Fibroblast of villous mesenchyme (primary cell): ENCODE data around the gene ECSIT. TPM values are rescaled to one million over a fixed set of nuclear protein-coding genes. Genes with fewer than 3 reads are reported as not detected.

Experiments used
- DNase-seq: peaks from one replicate; pipeline ENCODE4 v3.0.0-alpha.2; 2010; ENCODE audit warnings: low read depth
- H3K4me3 ChIP-seq: 2 replicates; pipeline ENCODE4 v1.5.1; 2011; ENCODE audit warnings: low read depth, mild to moderate bottlenecking, low read length
- total RNA-seq: library from RNA; depleted of rRNA; stranded (reverse); fragments of >200 nt; gene quantifications from 2 replicates; pipeline ENCODE4 v1.2.3, GENCODE V29; 2012
- TF ChIP-seq, protein P1 (sequence below): IDR thresholded peaks from 2 replicates; pipeline ENCODE4 v1.5.1; 2012; ENCODE audit warnings: low read depth, mild to moderate bottlenecking, low read length; ENCODE audit not compliant: insufficient read depth

The ECSIT gene
- total RNA-seq, 1 donor, result 22.9 TPM

DNA sequence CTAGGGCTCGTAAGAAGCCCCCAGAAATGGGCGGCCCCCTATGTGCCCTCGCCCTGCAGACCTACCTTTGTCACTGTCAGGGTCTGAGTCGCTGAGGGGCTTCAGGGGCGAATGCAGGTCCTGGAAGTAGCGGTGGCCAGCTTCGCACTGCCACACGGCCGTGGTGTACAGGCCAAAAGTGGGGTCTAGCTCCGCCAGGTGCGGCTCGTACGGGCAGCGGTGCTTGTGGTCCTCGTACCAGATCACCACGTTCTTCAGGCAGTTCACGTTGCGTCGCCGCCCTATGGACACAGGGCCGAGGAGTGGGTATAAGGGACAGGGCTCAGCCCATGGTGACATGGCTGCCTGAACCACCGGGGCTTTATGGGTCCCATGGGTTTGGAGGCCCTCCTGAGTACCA, 33.0 kb downstream of the ECSIT start:
- H3K4me3 ChIP-seq, result no peak overlapping the region
- TF ChIP-seq, protein P1, sequence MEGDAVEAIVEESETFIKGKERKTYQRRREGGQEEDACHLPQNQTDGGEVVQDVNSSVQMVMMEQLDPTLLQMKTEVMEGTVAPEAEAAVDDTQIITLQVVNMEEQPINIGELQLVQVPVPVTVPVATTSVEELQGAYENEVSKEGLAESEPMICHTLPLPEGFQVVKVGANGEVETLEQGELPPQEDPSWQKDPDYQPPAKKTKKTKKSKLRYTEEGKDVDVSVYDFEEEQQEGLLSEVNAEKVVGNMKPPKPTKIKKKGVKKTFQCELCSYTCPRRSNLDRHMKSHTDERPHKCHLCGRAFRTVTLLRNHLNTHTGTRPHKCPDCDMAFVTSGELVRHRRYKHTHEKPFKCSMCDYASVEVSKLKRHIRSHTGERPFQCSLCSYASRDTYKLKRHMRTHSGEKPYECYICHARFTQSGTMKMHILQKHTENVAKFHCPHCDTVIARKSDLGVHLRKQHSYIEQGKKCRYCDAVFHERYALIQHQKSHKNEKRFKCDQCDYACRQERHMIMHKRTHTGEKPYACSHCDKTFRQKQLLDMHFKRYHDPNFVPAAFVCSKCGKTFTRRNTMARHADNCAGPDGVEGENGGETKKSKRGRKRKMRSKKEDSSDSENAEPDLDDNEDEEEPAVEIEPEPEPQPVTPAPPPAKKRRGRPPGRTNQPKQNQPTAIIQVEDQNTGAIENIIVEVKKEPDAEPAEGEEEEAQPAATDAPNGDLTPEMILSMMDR, result no peak

DNA sequence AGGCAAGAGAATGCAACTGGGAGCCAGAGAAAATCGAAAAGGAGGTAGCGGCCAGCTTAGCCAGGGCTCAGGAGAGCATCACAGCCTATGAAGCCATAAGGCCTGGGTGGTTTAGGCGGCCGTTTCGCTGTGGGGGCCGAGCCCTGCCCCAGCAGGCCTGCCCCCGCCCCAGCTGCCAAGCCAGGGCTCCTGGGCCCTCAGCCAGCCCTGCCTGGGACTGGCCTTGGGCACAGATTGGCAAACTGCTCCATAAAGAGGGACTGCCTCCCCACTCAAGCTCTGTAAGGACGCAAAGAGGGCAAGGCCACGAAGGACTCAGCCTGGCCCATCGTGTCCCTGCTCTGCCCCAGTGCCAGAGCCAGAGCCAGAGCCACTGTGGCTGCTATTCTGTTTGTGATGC, 33.5 kb downstream of the ECSIT start:
- no peak overlapping the region for H3K4me3 ChIP-seq
- TF ChIP-seq, protein P1, result no peak
- no peak for DNase-seq

More for the DNA sequence above, 33.0 kb downstream of the ECSIT start:
- no peak for DNase-seq

DNA sequence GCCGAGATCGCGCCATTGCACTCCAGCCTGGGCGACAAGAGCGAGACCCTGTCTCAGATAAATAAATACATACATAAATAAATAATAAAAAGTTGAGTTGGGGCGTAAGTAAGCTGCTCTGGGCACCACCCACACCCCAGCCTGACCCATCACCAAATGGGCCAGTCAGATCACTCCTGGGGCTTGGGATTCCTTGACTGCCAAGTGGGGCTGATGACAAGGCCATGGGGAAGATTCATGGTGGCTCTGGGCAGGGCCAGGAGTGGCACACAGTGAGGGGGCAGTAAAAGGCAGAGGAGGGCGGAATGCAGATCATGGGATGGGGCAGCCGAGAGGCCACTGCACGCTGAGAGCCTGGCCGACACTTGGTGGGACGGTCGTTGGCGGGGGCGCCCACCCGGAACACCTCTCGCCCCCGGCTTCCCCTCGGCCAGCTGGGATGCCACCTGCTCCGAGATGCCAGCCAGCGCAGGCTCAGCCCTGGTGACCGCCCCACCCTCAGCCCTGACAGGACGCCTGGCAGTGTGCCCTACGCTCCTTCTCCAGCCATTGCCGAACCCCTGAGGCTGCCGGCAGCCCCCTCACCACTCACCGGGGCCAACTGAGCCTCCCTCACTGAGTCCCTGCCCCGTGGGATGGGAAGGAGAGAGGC, 34.2 kb downstream of the ECSIT start:
- no peak overlapping the region for H3K4me3 ChIP-seq
- TF ChIP-seq, protein P1, result no peak
- DNase-seq, result no peak

DNA sequence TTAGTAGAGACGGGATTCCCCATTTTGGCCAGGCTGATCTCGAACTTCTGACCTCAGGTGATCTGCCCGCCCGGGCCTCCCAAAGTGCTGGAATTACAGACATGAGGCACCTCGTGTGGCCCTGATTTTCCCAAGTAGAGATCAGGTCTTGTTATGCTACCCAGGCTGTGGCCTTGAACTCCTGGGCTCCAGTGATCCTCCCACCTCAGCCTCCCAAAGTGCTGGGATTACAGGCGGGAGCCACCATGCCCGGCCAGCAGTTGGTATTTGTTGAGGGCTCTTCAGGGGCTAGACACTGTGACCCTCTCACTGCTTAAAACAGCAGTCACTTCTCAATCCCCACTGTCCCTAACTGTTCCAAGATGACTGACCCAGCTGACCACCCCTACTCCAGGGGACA, 39.6 kb downstream of the ECSIT start:
- DNase-seq, result no peak
- TF ChIP-seq, protein P1, result no peak
- H3K4me3 ChIP-seq, result no peak overlapping the region

DNA sequence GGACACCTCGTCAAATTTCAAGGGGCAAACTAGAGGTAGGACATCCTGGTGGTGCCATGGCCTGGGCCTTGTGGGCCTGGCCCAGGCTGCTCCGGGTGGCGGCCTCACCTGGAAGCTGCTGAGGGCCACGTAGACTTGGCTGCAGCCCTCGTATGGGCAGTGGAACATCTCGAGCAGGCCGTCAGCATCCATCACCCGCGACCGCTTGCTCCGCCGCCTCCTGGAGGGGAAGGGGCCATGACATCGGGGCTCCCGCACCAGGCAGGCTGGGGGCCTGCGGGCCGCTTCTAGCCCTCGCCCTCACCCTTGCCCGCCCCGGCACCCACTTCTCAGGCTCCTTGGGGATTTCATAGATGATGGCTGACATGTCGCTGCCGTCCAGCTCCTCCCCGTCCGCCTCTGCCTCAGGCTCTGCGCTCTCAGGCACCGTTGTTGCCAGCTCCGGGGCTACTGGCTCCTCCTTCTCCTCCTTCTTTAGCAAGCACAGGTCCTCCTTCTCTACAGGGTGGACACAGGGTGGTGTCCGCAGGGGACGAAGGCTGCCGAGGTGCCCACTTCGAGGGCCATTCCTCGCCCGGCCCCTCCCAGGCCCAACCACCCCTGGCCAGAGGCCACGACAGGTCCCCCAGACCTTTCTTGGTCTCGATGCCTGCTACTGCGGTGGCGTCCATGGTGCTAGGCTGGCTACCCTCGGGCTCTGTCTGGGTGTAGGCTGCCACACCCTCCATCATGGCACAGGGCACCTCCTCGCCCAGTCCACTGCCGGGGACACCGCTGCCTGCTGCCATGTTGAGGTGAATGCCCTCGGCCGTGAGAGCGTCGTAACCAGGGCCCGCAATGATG, 42.1 kb downstream of the ECSIT start:
- TF ChIP-seq, protein P1, result no peak
- H3K4me3 ChIP-seq, result no peak overlapping the region
- no peak for DNase-seq

DNA sequence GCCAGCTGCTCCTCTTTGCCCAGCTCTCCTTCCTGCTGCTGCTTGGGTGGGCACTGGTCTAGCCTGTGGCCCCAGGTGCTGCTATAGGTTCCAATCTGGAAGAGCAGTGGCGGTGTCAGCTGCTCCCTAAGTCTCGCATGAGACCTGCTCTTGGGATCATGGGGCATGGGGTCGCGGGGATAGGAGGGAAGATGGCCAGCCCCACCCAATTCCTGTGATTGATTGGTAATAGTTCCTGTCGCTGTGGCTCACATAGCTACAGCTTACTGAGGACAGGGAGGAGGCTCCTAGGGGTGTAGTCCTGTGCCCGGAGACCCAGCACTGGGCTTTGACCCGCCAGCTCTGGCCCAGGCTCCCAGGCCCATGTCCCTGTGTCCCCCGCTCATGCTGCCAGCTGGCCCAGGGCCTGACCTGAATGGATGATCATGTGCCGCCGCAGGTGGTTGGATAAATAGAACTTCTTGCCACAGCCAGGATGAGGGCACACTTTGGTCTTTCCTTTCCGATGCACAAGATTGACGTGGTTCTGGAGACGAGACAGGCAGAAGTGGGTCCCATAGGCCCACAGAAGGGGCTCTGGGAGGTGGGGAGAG, 43.6 kb downstream of the ECSIT start:
- no peak overlapping the region for H3K4me3 ChIP-seq
- TF ChIP-seq, protein P1, result no peak
- no peak for DNase-seq
